GM19397 (cell line): ENCODE data around the gene IGF2BP2.
"Not testable (repeated sequence)": the region's sequence is repeated elsewhere in the genome, so short reads cannot be mapped to it uniquely, and the experiment has no call there.

Experiments used
- ATAC-seq: cut with Tn5 transposase; IDR thresholded peaks from one replicate; pipeline ENCODE4 v1.9.1; 2021; ENCODE audit warnings: mild to moderate bottlenecking, moderate library complexity; ENCODE audit not compliant: unreplicated experiment

The IGF2BP2 gene

DNA sequence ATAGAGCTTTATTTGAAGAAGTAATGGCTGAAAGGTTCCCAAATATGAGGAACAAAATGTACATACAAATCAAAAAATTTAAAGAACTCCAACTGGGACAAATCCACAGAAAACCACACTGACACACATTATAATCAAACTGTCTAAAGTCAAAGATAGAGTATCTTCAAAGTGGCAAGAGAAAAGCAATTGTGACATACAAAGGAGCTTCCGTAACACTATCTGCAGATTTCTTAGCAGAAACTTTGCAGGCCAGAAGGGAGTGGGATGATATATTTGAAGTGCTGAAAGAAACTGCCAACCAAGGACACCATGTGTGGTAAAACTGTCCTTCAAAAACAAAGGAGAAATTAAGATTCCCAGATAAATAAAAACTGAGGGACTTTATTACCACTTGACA is 146.8 kb downstream of the IGF2BP2 start:
- no peak for ATAC-seq

DNA sequence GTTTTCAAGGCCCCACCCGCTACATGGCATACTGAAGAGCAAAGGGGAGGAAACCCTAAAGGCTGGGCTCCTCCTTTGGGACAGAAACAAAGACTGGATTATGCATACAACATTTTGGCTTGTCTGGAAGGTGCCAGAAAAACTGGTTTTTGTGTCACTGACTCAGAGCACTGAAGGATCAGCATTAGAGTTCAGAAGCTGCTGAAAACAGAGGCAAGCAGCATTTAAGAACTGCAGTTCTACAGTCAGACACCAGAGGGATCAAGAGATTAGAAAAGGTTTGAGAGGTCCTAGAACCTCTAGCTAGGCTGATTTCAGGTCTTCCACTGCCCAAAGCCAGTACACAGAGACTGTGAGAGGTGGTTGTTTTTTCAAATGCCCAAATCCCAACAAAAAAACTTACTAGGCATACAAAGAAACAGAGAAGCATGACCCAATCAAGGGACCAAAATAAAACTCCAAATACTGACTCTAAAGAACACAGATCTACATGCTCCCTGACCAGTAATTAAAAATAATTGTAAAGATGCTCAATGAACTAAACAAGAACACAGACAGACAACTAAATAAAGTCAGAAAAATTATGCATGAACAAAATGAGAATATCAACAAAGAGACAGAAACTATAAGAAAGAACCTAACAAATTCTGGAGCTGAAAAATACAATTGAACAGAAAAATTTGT is 147.6 kb downstream of the IGF2BP2 start:
- ATAC-seq: no peak

DNA sequence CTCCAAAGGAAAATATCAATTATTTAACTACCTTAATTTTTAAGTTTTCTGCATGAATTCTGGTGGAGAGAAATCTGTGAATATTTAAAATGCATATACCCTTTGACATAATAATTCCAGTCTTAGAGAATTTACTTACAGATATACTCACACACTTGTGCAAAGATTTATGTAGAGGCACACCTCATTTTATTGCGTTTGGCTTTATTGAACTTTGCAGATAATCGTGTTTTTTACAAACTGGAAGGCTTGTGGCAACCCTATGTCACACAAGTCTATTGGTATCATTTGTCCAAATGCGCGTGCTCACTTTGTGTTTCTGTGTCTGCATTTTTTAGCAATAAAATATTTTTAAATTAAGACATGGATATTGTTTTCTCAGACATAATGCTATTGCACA is 157.3 kb downstream of the IGF2BP2 start:
- ATAC-seq: no peak

DNA sequence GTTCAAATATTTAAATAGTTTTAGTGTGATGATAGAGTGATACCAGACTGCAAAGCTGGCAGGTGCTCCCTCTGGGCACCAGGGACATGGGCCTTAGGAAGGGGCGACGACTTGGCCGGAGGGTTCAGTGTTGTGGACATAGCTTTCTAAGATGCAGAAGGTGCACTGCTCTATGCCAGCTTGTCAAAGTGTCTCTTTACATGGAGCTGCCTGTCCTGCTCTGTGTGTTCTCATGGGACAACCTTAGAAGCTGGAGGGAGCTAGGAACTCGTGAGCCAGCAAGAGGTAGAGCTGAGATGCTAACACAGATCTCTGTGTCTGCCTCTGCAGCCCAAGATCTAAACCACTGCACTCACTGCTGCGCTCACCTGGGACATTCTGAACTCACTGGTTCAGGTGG is 160.9 kb downstream of the IGF2BP2 start:
- ATAC-seq: no peak

DNA sequence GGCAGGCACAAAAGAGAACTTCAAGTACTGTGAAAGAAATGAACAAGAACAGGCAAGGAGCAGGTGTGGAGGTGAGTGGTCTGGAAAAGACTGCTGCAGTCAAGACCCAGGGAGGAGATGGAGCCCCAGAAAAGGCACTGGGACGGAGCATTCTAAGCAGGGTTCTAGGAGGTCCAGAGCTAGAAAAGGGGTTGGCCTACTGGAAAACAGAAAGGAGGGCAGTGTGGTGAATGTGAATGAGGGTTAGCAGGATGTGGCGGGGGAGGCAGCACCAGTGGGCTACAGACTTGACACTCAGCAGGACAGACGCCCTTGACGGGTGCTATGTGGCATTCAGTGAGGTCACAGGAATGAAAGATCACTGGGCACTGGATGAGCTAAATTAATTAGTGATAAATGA is 163.1 kb downstream of the IGF2BP2 start:
- ATAC-seq: no peak

DNA sequence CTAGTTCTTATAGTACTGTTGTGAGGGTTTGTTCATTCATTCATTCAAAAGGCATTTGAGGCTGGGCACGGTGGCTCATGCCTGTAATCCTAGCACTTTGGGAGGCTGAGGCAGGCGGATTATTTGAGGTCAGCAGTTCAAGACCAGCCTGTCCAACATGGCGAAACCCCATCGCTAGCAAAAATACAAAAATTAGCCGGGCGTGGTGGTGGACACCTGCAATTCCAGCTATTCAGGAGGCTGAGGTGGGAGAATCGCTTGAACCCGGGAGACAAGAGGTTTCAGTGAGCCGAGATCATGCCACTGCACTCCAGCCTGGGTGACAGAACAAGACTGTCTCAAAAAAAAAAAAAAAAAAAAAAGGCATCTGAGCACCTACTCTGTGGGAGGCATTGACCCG is 163.5 kb downstream of the IGF2BP2 start:
- ATAC-seq: not testable (repeated sequence)

DNA sequence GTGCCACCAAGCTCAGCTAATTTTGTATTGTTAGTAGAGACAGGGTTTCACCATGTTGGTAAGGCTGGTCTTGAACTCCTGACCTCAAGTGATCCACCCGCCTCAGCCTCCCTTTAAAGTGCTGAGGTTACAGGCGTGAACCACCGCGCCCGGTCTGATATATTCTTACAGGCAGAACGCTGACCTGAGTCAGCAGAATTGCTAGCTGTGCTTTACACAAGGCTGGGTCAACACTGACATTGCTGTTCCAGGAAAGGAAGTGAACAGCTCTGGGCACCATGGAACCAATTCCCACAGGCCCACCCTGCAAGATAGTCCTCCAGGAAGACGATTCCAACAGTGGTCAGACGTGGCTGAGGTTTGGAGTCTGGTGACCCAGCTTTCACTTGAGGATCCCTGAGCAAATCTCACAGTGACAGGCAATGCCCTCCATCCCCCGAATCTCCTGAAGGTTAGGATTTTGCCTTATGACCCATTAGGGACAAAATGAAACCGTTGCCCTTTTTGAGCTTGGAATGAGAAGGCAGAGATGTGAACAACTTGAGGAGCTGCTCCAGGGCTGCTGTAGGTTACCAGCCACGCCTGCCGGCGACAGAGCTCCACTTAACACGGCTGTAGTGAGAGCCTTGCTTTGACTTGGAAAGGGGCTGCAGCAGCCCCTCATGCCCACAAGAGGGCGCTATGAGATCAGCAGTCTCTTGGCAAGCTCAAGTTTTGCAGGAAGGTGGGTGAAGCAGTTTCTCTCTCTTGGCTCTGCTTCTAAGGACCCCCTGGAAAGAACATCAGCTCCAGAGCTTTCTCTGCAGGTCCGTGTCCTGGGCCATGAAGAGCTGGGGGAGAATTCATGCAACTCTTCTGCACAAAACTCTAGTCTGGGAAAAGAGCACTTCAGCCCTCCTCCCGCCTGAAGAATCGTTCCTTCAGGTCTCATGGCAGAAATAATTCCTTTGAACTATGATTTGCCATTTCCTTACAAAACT is 164.6 kb downstream of the IGF2BP2 start:
- peak; percentile 77 for ATAC-seq

DNA sequence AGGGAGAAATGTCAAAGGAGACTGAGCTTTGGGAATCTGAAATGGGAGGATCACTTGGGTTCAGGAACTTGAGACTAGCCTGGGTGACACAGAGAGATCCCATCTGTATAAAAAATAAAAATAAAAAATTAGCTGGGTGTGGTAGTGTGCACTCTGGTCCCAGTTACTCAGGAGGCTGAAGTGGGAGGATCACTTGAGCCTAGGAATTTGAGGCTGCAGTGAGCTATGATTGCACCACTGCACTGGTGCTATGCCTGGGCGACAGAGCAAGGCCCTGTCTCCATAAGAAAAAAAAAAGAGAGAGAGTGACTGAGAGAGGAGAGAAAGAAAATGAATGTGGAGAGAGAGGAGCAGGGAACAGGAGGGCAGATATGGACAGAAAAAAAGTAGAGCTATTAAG is 165.9 kb downstream of the IGF2BP2 start:
- no peak for ATAC-seq

DNA sequence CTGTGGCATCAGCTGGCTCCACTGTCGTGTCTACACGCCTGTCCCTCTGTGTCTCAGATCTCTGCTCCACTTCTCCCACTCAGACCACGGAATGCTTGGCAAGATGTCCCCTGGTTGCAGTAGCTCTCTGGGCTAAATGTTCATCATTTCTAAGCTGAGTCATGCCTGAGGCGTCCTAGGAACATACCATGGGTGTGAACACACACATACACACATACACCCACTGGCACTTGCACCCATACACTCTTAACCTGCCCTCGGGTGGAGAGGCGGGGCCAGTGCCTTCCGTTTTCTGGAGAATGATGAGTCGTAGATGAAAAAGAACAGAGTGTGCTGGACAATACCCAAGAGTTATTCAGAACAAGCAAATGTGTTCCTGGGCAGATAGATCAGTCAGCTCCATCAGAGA is 166.3 kb downstream of the IGF2BP2 start:
- ATAC-seq: no peak

DNA sequence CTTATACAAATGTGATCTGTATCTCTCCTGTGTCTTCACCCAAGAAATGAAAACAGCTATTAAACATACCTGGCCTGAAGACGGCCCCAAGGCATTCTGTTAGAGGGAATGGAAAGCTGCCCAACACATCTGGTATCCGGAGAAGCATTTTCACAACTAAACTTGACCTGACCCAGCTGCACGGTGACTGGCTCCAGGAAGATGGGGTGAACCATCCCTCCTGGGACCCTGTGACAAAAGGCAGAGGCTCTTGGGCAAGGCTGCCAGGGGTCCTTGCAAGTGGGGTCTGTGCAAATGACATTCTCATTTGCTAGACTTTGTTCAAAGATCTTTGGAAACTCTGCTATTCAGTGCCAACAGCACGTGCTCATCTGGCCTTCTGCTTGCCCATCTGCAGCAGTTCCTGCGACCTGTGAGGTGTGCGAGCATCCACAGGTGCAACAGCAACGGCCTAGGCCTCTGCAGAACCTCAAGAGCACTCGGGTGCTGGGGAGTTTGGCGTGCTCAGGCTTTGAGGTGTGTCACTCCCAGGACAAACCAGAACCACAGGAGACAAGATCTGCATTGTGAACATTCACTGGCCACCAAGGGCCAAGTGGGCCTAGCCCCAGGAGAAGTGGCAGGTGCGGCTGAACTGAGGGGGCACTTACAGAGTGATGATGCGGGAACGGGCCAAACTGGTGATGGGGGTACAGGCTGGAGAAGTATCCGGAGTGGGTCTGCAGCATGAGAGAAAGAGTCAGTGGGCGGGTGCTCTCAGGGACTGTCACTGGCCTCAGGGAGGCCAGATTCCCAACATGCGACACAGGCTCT is 166.9 kb downstream of the IGF2BP2 start:
- ATAC-seq: no peak

DNA sequence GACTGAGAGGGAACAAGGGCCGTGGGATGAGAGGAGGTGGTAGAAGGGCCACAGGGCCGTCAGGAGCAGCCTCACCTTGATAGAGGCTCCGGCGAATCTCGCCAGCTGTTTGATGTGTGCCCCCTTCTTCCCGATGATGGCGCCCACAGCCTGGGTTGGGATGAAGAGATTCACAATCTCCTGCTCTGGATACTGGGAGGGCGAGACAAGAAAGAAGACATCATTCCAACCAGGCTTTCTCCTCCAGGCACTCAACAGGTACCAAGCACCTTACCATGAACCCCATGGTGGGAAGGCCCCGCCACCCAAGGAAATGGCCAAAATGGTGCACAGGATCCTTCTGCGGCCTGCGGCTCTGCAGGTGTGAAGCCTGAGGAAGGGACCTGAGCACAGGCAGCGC is 167.6 kb downstream of the IGF2BP2 start:
- no peak for ATAC-seq

DNA sequence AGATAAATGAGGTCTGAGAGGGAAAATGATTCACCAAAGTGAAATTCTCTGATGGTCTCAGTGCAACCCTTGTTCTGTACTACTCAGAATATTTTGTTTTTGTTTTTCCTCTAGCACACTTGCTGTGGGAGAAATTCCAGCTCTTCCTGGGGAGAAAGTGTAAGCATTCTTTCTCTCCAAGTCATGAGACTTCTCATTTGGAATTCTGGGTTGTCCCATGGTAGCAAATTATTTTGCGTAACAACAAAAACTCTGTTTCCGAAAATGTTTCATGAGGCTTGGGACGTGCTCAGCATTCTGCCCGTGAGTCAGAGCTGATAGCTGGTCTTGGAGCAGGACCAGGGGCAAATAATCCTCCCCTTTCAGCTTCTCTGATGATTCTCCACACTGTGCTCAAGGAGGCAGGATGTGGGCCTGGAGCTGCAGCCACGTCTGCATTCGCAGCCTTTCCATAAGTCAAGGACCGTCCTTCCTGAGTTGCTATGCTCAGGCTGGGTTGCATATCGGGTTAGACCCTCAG is 168.5 kb downstream of the IGF2BP2 start:
- no peak for ATAC-seq

DNA sequence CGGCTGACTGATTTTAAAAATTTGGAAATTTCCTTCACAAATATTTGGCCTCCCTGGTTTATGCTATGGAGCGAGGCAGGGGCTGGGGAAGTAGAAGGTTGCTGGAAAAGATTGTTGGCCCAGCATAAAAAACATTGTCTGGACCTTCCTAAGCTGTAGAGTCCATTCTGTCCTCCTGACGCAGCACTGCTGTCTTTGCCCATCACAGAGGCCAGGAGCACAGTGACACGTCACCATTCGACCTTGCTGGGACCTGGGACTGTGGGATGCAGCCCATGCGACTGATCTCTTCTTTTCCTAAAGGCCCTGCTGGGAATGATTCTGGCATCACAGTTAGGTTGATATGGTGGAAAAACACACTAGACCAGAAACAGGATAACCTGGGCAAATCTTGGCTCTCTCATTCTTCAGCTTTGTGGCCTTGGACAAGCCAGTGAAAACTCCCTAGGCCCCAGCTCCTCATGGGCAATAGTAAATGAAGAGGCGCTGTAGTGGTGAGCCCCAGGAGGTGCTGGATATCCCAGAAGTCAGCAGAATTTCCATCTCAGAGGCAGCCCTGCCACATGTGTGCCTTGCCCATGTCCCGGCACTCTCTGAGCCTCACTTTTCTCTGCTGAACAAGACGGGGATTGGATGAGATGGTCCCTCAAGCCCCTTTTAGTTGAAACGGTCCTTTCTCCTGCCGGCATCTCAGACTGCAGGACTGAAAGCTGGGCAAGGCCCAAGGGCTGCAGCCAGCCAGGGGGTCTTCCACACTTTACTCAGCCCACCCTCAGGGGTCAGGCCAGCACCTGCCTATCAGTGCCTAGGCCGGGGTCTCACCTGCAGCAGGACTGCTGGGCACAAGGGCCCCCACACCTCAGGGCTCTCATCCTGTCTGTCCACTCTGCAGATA is 169.2 kb downstream of the IGF2BP2 start:
- ATAC-seq: no peak

DNA sequence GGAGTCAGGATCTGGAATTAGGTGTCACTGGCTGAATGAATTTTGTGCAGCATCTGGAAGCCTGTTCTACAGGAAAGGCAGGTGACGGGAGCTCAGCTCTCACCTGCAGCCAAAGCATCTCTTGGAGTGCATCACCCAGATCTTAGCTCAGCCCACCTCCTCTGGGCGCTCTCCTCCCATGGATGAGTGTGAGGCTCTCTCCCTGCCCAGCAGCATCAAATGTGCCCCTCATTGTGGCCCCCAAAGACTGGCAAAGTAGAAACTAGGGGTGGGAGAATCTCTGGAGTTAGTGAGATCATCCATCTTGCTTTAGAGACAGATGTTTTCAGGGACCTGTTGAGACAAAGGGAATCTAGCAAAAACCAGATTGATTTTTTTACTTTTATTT is 170.1 kb downstream of the IGF2BP2 start:
- no peak for ATAC-seq

DNA sequence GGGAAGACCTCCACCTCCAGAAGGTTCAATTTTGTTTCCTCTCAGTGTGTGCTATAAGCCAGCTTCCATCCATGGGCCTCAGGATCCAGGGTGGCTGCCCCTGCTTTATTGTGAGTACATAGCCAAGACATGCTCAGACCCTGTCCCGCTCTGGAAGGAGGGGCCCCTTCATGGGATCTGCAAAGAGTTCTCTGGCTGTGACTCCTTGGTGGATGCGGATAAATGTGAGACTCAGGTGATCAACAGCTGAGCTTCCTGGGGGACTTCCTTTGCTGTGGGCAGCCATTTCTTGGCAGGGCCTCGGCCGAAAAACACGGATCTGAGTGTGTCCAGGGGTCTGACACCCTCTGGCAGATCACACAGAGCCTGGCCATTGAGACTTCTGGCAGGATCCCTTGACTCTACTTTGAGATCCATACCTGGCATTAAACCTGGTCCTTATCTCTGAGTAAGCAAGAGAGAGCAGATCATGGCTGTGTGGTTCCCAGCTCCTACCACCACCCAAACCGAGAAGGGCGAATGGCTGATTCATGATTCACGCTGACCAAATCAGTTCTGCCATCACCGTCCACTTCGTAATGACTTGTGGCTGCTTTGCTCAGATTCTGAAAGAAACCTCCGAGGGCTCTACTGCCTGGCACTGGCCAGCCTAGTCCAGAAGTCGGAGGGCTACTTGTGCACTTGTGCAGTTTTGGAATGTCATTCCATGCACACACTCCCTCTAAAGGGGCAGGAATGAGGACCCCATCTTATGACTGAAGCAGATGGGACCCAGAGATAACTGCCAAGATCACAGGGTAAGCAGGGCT is 170.7 kb downstream of the IGF2BP2 start:
- no peak for ATAC-seq

DNA sequence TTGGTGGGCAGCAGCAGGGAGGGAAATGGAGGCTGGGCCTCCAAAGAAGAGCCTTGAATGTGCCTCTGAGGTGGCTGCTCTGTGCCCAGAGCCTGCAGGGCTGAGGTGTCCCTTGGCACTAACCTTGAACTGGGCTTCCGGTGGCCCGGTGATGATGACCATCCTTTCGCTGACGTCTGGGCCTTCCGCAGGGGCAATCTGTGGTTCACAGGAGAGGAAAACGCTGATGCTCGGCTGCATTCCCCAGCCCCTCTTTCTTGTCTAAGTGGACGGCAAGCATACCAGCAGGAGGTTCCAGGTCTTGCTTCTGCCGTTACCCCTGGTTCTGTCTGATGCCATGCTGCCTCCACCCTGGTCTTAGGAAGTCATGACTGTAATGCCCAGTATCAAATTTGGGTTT is 172.9 kb downstream of the IGF2BP2 start:
- ATAC-seq: no peak

DNA sequence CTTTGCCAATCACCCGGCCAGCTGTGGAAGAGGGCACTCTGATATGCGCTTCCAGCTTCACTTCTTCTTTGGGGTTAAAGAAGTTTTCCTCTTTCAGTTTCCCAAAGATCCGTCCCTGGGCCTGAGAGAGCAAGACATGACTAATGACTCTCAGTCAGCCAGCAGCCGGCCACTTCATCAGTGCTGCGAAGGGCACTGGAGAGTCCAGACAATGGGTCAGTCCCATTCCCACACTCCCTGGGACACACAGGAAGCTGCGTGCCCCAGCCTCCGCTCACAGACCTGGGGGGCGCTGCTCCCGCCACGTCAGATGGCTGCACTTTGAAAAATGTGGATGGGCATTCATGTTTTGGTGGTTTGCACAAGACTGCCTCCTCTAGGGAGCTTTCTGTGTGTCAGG is 175.4 kb downstream of the IGF2BP2 start:
- no peak for ATAC-seq

DNA sequence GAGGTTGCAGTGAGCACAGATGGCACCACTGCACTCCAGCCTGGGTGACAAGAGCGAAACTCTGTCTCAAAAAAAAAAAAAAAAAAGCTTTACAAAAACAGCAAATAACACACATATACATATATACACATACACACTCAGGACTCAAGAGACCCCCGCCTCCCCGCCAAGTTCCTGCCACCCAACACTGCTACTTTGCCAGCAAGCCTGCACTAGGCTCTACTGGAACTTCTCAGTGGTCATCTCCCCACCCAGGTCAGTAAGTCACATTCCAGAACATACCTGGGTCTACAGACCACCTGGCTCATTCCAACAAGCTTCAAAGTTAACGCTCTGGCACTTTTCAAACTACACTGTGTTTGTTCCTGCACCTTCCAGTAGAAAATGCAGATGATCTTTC is 176.4 kb downstream of the IGF2BP2 start:
- no peak for ATAC-seq

DNA sequence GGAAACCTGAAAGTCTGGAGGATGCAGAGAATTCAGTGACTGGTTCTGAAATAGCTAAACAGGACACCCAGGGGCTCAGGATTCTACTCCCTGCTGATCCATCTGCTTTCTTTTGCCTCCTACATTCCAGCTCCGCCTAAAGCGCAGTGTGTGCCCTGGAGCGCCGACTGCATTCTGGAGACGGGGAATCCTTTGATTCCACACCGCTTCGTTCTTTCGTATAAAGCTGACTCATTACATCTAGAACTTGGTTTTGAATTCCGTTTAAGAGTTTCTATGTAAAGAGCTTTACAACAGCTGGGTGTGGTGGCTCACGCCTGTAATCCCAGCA is 177.0 kb downstream of the IGF2BP2 start:
- ATAC-seq: no peak
